Panc1 (cell line): ENCODE data around the gene TBX21.

Experiments
- POLR2AphosphoS5 ChIP-seq: IDR thresholded peaks from 2 replicates; pipeline ENCODE4 v1.6.1; 2012; ENCODE audit warnings: mild to moderate bottlenecking, low read depth, low read length, moderate library complexity
- SIN3A ChIP-seq: IDR thresholded peaks from 2 replicates; pipeline ENCODE4 v1.6.1; 2012; ENCODE audit warnings: low read depth, mild to moderate bottlenecking, low read length, moderate library complexity, borderline replicate concordance; ENCODE audit not compliant: insufficient read depth
- TCF7L2 ChIP-seq: IDR thresholded peaks from 2 replicates; pipeline ENCODE4 v1.6.1; 2011; ENCODE audit warnings: mild to moderate bottlenecking, low read depth, low read length, inconsistent platforms
- TF ChIP-seq, protein P1 (sequence below): fragments of 450-650 bp; IDR thresholded peaks from 2 replicates; pipeline ENCODE4 v1.5.1; 2017; ENCODE audit warnings: mild to moderate bottlenecking
- TF ChIP-seq, protein P2 (sequence below), 2 experiments: IDR thresholded peaks; 2 replicates each; pipeline ENCODE4 v1.6.1; 2011 to 2012; ENCODE audit warnings: low read depth in 2 of 2, control low read depth in 1 of 2, low read length in 1 of 2, mild to moderate bottlenecking in 1 of 2, moderate library complexity in 1 of 2; ENCODE audit not compliant: insufficient read depth in 1 of 2

DNA sequence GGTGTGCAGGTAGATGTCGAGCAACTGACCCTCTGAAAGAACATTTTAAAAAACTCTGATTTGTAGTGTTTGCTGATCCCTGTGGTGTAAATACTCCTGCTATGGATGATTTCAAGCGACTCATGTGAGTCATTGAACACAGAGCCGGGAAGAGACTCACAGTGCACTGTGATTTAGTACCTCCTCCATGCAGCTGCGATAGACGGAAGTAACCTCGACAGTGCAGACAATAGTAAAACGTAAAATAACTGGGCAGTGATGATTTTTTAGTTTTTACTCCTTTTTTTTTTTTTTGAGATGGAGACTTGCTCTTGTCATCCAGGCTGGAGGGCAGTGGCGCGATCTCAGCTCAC lies 8.7 kb downstream of the TBX21 start:
- TF ChIP-seq POLR2AphosphoS5 (no peak), SIN3A (no peak), TCF7L2 (no peak)
- TF ChIP-seq, protein P1, sequence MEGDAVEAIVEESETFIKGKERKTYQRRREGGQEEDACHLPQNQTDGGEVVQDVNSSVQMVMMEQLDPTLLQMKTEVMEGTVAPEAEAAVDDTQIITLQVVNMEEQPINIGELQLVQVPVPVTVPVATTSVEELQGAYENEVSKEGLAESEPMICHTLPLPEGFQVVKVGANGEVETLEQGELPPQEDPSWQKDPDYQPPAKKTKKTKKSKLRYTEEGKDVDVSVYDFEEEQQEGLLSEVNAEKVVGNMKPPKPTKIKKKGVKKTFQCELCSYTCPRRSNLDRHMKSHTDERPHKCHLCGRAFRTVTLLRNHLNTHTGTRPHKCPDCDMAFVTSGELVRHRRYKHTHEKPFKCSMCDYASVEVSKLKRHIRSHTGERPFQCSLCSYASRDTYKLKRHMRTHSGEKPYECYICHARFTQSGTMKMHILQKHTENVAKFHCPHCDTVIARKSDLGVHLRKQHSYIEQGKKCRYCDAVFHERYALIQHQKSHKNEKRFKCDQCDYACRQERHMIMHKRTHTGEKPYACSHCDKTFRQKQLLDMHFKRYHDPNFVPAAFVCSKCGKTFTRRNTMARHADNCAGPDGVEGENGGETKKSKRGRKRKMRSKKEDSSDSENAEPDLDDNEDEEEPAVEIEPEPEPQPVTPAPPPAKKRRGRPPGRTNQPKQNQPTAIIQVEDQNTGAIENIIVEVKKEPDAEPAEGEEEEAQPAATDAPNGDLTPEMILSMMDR, result no peak
- TF ChIP-seq, protein P2, sequence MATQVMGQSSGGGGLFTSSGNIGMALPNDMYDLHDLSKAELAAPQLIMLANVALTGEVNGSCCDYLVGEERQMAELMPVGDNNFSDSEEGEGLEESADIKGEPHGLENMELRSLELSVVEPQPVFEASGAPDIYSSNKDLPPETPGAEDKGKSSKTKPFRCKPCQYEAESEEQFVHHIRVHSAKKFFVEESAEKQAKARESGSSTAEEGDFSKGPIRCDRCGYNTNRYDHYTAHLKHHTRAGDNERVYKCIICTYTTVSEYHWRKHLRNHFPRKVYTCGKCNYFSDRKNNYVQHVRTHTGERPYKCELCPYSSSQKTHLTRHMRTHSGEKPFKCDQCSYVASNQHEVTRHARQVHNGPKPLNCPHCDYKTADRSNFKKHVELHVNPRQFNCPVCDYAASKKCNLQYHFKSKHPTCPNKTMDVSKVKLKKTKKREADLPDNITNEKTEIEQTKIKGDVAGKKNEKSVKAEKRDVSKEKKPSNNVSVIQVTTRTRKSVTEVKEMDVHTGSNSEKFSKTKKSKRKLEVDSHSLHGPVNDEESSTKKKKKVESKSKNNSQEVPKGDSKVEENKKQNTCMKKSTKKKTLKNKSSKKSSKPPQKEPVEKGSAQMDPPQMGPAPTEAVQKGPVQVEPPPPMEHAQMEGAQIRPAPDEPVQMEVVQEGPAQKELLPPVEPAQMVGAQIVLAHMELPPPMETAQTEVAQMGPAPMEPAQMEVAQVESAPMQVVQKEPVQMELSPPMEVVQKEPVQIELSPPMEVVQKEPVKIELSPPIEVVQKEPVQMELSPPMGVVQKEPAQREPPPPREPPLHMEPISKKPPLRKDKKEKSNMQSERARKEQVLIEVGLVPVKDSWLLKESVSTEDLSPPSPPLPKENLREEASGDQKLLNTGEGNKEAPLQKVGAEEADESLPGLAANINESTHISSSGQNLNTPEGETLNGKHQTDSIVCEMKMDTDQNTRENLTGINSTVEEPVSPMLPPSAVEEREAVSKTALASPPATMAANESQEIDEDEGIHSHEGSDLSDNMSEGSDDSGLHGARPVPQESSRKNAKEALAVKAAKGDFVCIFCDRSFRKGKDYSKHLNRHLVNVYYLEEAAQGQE (IDR thresholded peaks at IDR 0.05; ENCODE audit: insufficient read depth in 1 of 2, low read depth in 2 of 2, low read length in 1 of 2), result no peak
